Coronary artery (tissue), 2 donors: ENCODE results near the gene PDE9A.

Experiments used
- DNase-seq: peaks from one replicate; pipeline ENCODE4 v3.0.0-alpha.2; 2017; ENCODE audit warnings: low spot score
- H3K27ac ChIP-seq, 2 donors: fragments of 200-600 bp; sonication (generic); one replicate each; pipeline ENCODE4 v1.5.1; 2016 to 2019
- H3K4me3 ChIP-seq: fragments of 200-600 bp; sonication (generic); 2 replicates; pipeline ENCODE4 v1.5.1; 2016; ENCODE audit warnings: mild to moderate bottlenecking, moderate library complexity
- TF ChIP-seq, protein P1 (sequence below): fragments of 200-600 bp; sonication (generic); IDR thresholded peaks from one replicate; pipeline ENCODE4 v1.5.1; 2019; ENCODE audit warnings: antibody characterized with exemption

The PDE9A gene

DNA sequence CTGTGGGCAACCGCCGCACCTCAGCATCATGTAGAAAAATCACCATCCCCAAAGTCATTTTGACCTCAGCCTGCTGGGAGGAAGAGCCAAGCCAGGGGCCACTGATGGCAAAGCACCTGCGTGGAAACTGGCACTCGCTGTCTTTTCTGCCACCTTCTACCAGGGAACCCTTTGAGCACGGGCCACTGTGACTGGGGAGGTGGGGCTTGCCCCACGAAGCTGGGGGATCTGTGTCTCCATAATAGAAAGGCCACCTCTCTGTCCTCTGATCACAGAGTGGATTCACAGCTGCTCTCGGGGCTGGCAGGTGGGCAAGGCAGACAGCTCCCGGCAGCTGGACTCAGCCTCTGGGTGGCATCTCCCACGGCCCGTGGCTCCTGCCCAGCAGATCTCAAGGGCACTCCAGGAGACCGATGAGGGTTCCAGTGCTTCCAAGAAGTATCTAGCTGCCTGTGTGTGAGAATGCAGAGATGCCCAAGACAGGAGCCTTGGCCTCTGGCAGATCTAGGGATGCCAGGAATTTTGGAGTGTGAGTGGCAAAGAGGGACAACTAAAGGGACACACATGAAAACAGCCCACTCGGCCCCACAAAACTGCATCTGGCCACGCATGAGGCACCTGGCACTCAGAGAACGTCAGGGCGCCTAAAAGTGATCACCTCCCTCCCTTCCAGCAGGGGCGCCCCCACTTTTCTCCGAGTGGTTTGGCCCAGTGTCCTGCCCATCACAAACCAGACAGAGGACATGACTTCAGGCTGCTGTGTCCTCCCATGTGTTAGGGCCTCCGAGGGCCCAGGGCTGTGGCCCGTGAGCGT lies 102.6 kb downstream of the PDE9A start:
- no peak overlapping the region for H3K27ac ChIP-seq
- no peak for DNase-seq
- TF ChIP-seq, protein P1, sequence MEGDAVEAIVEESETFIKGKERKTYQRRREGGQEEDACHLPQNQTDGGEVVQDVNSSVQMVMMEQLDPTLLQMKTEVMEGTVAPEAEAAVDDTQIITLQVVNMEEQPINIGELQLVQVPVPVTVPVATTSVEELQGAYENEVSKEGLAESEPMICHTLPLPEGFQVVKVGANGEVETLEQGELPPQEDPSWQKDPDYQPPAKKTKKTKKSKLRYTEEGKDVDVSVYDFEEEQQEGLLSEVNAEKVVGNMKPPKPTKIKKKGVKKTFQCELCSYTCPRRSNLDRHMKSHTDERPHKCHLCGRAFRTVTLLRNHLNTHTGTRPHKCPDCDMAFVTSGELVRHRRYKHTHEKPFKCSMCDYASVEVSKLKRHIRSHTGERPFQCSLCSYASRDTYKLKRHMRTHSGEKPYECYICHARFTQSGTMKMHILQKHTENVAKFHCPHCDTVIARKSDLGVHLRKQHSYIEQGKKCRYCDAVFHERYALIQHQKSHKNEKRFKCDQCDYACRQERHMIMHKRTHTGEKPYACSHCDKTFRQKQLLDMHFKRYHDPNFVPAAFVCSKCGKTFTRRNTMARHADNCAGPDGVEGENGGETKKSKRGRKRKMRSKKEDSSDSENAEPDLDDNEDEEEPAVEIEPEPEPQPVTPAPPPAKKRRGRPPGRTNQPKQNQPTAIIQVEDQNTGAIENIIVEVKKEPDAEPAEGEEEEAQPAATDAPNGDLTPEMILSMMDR = no peak
- no peak overlapping the region for H3K4me3 ChIP-seq

DNA sequence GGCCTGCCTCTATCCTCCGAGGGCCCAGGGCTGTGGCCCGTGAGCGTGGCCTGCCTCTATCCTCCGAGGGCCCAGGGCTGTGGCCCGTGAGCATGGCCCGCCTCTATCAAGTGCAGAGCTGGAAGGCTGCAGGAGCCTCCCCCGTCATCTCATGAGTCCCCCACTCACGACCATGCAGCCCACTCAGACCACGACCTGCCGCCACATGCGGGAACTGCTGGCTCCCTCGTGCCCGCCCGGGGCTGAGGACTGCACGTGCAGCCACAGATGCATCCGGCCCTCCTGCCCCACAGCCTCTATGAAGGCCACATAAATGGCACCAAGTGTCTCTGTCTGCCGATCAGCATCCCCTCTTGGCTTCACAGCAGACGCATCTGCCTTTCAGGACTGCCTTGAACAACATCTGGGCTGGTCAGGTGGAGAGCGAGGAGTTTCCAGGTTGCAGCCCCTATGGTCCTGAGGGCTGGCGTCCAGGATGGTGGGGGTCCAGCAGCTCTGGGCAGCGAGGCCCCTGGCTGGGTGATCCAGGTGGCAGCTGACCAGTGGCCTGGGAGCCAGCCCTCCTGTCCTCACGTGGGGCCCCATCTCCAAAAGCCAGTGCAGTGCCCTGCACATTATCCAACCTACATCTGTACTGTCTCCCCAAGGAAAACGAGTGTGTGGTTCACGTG lies 103.3 kb downstream of the PDE9A start:
- DNase-seq = no peak
- no peak overlapping the region for H3K4me3 ChIP-seq
- no peak overlapping the region for H3K27ac ChIP-seq
- TF ChIP-seq, protein P1 = no peak

GRCh38 chr21:42757422-42757821 lies 104.0 kb downstream of the PDE9A start:
- TF ChIP-seq, protein P1 = no peak
- no peak for DNase-seq
- Histone ChIP-seq H3K4me3 (no peak overlapping the region), H3K27ac (no peak overlapping the region)

GRCh38 chr21:42757826-42758655 lies 104.6 kb downstream of the PDE9A start:
- Histone ChIP-seq H3K4me3 (no peak overlapping the region), H3K27ac (no peak overlapping the region)
- DNase-seq = no peak
- TF ChIP-seq, protein P1 = no peak

GRCh38 chr21:42758721-42759593 lies 105.5 kb downstream of the PDE9A start:
- TF ChIP-seq, protein P1 = no peak
- no peak for DNase-seq
- Histone ChIP-seq H3K4me3 (no peak overlapping the region), H3K27ac (no peak overlapping the region)

DNA sequence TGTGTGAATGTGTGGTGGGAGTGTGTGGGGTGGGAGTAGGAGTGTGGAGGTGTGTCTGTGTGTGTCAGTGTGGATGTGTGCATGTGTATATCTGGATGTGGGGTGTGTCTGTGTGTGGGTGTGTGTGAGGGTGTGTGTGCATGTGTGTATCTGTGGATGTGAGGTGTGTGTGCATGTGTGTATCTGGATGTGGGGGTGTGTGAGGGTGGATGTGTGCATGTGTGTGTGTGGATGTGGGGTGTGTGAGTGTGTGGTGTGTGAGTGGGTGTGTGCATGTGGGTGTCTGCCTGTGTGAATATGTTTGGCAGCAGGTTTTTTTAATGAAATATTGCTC lies 106.1 kb downstream of the PDE9A start:
- H3K27ac ChIP-seq = no peak overlapping the region
- DNase-seq = no peak
- TF ChIP-seq, protein P1 = no peak
- no peak overlapping the region for H3K4me3 ChIP-seq
